GM18499 (cell line): ENCODE measurements around the gene ARHGEF28.

Experiments used
- ATAC-seq: cut with Tn5 transposase; IDR thresholded peaks from one replicate; pipeline ENCODE4 v1.9.1; 2021; ENCODE audit warnings: moderate number of reproducible peaks; ENCODE audit not compliant: insufficient read depth, unreplicated experiment

The ARHGEF28 gene

DNA sequence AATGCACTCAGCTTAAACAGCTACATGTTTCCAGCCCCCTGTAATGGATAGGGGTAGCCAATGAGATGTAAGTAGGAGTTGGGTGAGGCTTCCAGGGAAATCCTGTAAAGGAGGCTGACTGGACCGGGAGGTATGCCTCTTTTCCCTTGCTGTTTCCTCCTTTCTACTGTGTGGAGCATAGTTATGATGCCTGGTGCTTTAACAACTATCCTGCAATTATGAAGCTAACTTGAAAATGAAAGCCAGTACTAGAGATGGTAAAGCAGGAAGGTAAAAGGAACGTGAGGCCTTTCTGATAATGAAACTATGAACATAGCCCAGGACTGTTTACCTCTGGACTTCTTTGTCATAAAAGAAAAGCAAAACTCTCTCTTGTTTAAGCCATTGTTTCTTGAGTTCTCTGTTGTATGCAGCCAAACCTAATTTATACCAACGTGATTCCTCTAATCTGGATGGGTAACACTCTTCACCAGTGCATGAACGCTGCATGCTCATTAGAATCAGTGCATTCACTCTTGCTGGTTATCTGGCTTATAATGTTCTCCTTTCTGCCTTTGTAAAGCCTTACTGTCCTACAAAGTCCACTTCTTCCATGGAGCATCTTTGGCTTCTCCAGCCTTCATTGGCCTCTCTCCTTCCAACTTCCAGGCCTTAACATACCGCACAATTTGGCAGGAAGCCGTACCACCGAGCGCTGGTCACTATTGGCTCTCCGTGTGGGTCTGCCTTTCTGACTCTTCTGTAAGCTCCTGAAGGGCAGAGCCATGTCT is 8.3 kb upstream of the ARHGEF28 start:
- ATAC-seq, result no peak

DNA sequence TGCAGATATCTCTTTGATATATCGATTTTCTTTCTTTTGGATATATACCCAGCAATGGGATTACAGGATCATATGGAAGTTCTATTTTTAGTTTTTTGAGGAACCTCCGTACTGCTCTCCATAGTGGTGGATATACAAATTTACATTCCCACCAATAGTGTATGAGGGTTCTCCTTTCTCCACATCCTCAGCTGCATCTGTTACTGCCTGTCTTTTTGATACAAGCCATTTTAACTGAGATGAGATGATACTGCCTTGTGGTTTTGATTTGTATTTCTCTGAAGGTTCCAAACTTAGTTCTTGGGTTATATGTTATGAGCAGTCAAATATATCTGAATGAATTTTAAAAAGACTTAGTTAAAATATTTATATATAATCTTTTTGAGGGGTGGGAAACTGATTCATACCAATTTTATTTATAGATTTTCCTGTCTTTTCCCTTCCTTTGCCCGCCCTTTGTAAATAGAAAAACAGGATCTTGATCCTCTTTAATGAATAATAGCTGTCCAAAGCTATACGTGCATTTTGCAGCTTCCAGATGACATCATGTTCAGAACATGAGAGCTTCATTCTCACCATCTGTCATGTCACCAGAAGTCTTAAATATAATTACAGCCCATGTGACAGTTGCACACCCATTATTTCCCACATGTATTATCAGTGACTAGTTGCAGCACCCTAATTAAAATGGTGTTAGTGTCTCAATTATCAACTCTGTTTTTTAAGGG is 6.2 kb upstream of the ARHGEF28 start:
- ATAC-seq, result no peak

DNA sequence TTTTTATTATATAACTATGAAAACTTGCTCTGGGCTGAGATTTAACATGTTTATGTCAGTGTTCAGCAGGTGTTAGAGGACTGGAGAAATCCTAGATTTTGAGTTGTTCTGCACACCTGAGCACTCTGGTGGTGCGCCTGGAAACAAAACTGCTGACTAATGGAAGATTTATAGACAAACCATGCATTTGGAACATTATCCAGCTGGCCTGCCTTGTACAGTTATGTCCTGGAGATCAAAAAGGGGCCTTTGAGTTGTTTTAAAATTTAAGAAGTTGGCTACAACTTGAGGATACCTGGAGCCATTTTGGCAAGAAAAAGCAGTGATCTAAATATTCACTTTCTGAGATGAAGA is 5.7 kb upstream of the ARHGEF28 start:
- no peak for ATAC-seq

DNA sequence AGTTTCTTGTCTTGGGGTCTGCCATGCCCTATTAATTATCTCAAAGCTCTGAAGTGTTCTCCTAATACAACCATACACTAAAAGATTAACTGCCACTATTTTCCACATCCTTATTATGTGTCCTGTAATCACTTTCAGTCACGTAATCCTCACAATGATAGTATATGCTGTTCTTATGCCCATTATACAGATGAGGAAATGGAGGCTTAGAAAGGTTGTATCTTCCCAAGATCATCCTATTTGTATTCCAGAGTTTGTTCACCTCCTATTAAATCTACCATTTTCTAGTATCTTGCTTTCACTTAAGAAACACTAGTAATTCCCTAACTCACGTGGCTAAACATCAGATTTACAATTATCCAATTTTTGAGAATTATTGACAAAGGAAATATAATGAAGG is 2.9 kb upstream of the ARHGEF28 start:
- no peak for ATAC-seq

DNA sequence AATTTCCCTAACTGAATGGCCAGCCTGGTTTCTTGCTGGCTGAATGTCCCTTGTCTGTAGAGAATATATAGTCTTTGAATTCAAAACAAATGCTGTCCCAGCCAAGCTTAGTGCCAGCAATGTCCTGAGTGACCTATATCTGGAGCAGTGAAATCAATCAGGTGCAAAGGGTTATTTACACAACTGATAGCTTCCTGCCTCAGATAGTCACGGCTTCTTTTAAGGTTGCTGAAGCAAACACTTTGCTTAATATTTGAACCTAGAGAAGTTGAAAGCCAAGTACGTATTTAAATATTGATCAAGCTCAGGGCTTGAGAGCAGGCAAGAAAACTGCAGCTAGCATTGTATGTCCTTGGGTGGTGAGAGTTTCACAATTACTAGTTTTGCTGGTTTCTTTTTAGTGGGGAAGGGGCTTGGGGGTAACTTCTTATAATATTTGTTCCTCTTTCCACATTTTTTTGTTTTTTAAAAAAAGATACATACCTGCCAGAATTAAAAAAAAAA is 2.0 kb upstream of the ARHGEF28 start:
- ATAC-seq, result no peak

DNA sequence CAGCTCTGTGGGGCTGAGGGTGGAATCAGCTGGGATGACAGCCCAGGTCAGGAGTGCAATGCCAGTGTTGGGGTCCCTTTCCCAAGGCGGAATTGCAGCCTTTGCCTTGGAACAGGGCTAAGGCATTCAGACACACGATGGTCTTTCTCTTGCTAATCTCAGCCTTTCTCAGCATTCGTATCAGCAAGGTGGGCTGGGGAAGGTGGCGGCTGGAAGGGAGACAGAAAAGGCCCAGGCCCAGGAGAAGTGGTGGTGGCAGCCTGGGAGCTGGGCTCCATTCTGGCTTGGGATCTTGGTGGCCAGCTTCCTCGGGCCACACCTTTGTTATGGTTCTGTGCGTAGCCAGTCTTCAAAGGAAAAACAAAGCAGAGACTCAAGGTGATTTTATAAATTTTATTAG is 1.1 kb upstream of the ARHGEF28 start:
- ATAC-seq, result no peak

DNA sequence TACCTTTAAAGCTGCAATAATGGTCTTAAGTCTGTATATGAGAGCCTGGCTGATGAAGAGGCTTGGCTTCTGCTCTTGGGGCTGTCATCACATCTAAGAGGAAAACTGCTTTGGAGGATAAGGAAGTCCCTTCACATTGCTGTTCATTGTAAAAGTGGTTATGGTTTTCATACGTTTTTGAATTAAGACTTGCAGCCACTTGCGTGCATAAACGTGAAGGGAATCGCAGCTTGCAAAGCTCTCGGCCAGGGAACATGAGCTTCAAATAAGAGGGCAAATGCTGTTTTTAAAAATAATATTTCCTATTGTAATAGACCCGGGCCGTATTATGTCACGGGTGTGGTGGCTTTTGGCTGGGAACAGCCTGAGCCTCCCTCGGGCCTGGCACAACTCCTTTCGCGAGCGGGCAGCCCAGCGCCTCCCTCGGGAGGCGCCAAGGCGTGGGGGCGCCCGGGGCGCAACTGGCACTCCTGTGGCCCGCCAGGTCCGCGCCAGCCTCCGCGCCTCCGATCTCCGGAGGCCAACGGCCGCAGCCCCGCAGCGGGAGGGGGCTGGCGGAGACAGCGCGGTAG is 538 bp upstream of the ARHGEF28 start:
- no peak for ATAC-seq

DNA sequence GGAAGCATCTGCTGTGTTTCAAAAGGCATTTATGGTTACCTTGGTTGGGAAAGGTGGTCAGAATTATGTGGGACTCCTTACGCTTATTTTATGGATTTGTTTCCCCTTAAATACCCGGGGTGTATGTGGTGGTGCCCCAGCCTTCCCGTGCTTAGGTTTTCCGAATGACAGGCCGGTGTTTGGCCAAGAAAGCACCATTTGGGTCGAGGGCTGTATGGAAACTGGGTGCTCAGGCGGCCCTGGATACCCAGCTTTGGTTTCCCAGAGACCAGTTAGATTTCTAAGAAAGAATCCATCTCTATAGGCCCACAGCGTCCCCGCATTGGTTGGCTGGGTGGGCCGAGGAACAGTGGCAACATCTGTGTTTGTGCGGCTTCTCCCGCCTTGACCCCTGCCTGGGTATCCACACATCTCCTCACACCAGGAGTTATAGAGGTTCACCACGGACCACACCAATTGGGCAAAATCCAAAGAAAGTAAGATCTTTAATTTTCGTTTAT is 868 bp downstream of the ARHGEF28 start:
- ATAC-seq, result no peak

DNA sequence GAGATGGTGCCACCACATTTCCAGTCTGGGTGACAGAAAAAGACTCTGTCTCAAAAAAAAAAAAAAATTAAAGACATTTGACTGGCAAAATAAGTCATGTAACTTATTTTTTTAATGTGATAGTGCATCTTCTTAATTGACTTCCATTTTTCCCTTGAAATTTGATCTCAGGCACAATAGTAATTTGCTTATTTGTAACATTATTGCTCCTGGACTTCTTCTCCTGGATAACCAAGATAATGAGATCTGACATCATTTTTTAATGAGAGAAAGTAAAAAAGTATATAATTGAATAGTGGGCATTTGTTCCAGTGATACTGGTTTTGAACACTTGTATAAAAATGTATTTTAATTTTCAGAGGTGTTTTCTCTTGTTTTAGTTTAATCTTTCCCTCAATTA is 3.5 kb downstream of the ARHGEF28 start:
- no peak for ATAC-seq

DNA sequence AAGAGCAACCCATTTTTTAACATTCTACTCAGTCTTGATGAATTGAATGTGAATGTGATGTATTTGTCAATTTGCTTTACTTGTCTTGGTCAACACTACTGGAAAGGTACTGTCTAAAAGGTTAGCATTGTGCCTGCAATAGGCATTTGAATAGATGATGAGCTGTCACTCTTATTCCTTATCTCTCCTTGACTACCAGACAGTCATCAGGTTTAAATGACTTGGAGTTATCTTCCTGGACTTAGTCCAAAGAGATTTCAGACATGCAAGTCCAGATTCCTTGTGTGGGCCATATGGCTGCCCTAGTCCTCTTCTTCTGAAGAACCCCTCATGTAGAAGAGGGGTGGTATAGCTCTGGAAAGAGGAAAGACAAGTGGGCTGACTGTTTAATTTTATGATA is 4.8 kb downstream of the ARHGEF28 start:
- no peak for ATAC-seq

DNA sequence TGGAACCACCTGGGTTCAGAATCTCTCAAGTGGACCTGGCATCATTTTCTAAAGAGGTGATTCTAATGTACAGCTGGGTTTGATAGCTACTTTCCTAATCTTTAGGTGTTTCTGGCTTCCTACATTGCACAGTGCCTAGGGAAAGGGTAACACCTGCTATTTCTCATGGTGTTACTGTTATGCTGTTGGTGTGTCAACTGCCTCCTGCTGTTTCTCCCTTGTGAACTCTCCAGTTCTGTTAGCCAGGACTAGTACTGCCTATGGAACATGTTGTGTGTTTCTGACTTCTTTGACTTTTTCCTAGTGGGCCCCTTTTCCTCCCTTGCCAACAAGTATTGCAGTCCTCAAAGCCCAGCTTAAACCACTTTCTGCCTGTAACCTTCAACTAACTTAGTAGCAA is 5.5 kb downstream of the ARHGEF28 start:
- no peak for ATAC-seq

DNA sequence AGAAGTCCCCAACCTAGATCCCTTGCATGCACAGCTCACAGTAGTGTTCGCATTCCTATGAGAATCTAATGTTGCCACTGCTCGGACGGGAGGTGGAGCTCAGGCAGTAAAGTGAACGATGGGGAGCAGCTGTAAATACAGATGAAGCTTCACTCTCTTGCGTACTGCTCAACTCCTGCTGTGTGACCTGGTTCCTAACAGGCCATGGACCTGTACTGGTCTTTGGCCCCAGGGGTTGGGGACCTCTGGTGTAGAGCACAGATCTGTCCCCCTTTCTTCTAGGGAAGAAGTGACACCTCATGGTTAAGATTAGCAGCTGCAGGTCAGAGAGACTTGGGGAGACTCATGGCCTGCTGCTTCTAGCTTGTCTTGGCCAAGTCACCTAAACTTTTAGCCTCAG is 7.1 kb downstream of the ARHGEF28 start:
- ATAC-seq, result no peak

DNA sequence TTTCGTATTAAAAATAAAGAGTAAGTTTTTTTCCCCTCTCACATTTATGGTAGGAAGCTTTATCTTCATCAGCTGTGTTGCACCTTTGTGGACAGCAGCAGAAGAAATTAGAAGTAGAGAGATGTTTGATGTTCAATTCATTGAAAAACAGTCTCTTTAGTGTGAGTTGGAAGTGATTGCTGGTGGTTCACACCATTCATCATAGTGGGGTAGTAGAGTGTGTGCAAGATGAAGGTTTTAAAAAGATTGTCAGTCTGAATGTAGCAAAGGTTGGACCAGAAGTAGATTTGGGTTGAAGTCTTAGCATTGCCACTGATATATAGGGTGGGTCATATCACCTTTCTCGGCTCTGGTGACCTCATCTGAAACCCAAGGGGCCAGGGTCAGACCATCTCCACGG is 10.4 kb downstream of the ARHGEF28 start:
- no peak for ATAC-seq

DNA sequence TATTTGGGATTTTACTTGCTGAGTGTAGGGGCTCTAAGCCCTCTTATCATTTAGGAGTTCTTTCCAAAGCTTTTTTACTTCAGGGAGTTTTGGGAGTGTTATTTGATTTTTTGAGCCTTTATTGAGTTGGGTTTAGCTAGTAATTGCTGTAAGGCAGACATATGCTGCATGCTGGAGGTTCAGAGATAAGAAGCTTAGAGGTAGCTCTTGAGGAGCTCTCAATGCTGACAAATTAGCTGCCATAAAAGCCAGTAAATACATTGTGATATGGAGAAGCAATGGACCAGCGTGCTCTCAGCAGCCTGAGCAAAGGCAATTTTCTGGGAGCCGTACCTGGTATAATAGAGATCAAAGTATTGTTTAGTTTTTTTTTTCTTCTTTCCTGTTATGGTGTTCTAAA is 11.6 kb downstream of the ARHGEF28 start:
- no peak for ATAC-seq

DNA sequence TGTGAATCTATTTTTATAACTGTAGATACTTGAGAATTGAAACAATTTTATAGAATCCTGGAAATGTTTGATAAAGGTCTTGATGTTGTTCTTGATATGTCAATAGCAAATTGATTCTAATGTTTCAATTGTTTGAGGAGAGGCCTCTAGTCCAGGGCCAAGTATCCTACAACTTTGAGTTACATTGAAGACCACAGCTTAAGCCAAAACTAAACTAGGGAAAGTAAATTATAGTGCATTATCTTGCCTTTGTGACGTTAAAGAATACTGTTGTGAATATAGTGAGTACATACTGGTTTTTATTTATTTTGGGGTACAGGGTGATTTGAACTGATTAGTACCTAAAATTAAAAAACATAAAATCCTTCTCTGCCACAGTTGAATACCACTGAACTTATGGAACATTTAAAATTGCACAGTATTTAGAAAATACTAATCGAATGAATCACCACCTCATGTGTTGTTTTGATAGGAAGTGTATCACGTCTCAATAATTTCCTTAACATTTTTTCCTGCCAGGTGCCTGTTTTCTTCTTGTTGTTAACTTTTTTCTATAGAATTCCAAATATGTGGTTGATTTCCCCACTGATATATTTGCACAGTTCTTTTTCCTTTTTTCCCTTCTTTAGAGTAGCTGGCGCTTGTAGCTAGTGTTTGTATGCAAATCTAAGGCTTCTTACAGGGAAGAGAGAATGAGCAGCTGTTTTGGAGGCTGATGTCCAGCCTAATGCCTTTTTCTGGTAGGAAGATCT is 12.5 kb downstream of the ARHGEF28 start:
- no peak for ATAC-seq

DNA sequence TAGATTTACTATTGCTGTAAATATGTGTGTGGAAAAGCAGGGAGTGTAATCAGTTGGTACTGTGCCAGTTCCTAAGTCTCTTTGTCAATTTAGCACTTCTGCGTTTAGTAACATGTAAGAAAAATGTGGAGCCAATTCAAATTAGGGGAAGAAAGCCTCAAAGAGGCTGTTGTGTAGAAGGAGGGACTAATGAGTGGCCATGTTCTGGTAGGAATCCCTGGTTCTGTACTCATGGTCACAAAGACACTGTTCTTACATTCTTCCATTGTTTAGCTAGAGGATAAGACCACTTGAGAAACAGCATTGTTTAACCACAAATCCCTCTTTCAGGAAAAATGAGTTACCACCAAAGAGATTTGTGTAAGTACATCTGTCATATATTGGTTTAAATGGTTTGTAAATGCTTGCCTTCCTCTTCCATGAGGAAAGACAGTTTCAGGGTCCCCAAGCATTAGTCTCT is 14.9 kb downstream of the ARHGEF28 start:
- no peak for ATAC-seq

DNA sequence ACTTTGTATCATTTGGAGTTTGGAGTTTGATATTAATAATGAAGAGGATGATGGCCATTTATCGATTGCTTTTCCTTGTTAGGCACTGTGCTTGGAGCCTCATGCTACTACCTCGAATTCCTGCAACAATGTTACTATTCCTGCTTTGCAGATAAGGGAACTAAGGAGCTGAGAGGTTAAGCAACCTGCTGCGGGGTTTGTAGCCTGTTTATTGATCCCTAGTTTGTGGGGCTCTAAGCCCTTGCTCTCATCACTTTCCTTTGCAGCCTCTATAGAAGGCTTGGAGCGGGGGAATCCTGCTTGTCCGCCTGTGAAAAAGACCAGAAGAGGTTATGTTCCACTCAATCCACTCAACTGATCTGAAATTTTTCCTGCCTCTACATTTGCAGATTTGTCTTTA is 15.8 kb downstream of the ARHGEF28 start:
- no peak for ATAC-seq

DNA sequence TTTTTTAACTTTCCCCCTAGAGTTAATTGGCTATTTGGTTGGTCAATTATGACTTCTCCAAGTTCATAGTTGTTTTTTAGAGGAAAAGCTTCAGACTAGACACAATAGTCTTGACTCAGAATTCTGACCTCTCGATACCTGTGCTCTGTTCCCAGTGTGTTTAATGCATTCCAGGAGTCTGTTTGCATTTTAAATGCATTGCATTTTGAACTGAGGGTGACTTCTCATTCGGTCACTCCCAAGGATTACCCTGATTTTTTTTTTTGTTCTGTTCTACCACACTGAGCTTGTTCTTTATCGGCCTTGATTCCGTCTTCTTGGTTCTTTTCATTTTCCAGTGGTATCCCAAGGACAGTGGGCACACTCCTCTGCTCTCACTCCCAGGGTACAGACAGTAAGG is 16.3 kb downstream of the ARHGEF28 start:
- ATAC-seq, result no peak

DNA sequence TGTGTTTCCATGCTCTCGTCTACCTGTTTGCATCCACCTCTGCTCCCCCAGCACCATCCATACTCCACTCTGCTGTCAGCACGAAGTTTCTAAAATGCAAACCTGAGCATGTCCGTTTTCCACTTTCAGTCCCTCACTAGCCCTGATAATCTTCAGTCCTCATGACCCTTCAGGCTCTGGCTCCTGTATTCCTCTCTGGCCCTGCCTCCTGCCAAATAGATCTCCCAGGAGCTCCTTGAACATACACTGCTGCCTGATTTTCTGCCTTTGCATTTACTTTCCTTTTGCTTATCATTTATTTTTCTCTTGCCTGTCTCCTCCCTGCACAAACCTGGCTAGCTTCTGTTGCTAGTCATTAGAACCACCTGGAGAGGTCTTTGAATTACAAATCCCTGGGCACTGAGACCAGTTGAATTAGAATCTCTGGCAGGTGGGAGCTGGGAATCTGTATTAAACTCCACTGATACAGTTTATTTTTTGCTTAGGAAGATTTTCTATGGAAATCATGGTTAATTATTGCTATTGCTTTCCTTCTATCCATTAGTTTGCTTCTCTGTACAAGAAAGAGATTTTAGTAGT is 18.5 kb downstream of the ARHGEF28 start:
- ATAC-seq, result no peak

DNA sequence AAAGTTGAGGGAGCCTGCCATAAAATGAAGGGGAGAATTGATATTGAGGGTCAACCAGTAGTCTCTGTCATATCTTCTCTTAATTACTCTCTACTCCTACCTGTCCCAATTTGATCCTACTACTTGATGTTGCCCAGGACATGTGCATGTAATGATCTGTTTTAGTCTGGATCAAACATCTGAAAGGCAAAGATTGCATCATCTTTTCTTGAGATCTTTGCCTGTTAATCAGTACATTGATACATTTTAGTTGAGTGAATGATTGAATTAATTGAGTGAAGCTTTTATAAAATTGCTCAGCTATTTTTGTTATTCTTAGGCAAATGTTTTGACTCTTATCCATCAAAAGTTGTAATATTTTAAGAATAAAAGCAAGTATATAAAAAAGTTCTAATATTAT is 21.7 kb downstream of the ARHGEF28 start:
- ATAC-seq, result no peak
